ENCODE measurements around the gene SLC5A3.

Gene SLC5A3

DNA sequence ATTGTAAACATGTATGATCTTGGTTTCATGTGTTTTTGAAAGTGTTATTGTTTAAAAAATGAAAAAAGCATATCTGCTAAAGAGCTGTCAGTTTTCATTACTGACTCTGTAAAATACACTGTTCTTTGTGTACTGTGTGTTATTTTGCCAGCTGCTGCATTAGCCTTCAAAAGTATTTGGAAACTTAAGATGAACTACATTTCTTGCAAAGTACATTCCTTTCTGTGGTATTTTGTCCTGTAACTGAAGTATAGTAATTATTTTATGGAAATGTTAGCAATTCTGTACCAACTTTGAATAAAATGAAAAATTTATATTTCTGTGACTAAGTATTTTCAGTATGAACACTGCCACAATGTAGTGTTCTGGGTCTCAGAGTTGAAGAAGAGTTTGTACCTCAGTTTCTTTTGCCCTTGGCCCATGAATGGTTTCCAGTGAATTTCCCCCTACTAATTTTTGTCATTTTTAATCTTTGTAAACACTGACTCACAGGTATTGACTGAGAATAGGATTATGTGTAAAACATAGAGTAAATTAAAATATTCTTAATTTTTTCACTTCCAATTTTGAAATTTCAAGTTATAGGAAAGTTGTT, 32.7 kb downstream of the SLC5A3 start:
- no peak for DNase-seq

- no peak for DNase-seq
Measured at GRCh38 chr21:34107606-34108005, 34.2 kb downstream of the SLC5A3 start.

DNA sequence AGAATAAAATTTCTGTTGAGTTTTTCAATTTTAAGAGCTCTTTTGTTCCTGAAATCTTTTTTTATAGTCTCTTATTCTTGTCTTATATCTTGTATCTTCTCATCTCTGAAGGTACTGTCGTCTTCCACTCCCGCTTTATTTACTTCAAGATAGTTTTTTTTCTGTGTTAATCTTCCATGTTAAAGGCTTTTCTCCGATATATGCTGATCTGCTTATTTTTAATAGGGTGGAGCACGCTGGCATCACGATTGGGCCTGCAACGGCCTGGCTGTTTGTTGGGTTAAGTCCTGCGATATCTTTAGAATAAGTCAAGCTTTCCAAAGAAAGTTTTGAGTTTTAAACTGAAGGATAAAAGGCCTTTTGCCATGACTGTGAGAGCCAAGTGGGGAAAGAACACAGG, 35.7 kb downstream of the SLC5A3 start:
- DNase-seq: no peak

GRCh38 chr21:34110594-34111202, 37.3 kb downstream of the SLC5A3 start:
- DNase-seq: no peak

- no peak for DNase-seq
Measured at GRCh38 chr21:34112316-34113033, 39.1 kb downstream of the SLC5A3 start.

DNA sequence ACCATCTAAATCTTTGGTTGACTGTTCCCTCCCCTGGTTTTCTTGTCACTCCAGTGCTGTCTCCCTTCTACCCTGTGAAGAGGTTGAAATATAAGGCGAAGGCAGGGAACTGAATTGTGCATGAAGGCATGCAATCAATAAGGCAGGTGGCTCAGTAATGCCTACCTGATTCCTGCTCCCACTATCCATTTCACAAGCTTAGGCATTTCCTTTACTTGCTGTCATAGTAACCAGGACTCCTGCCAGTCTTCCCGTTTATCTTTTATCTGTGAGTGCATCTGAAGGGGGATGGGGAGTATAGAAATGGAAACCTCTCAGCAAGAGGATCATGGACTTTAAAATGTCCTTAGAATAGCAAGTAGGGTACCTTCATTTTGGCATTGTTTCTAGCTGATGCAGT, 40.5 kb downstream of the SLC5A3 start:
- DNase-seq: no peak

GRCh38 chr21:34115160-34115559, 41.8 kb downstream of the SLC5A3 start:
- no peak for DNase-seq

GRCh38 chr21:34116569-34116968, 43.2 kb downstream of the SLC5A3 start:
- DNase-seq: no peak

- DNase-seq: no peak
Measured at GRCh38 chr21:34120867-34121266, 47.5 kb downstream of the SLC5A3 start.

DNA sequence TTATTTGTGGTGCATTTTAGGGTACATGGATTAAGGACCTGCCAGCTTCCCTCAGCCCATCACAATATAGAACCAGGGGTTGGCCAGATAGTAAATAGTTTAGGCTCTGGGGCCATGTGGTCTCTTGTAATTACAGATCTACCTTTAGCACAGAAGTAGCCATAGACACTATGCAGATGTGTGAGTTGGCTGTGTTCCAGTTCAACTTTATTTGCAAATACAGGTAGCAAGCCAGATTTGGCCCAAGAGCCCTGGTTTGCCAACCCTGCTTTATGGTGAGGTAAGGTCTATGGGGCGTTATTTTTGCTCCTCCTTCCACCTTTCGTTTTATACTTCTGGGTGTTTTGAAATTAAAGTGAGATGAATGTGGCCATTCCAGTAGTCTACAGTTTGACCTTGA, 48.7 kb downstream of the SLC5A3 start:
- DNase-seq: no peak
